Endothelial cell of umbilical vein (primary cell): ENCODE data around the gene PTGES. TPM values are rescaled to one million over a fixed set of nuclear protein-coding genes. Genes with fewer than 3 reads are reported as not detected.

Source experiments
- BruUV-seq: library from RNA; stranded (reverse); fragments of 400-500 nt; replicated peaks from 2 replicates; lab custom pipeline; 2021; lab: Mats Ljungman, UMichigan
- CTCF ChIA-PET: fragments of 300-600, 350-600 bp; sonication (Branson Sonifier 250); formaldehyde crosslinking; loops from one replicate; lab custom pipeline; 2021; ENCODE audit warnings: antibody characterized with exemption, inconsistent platforms; lab: Charles Lee
- POLR2A ChIA-PET: fragments of 300-600, 350-600 bp; sonication (Branson Sonifier 250); formaldehyde crosslinking; loops from one replicate; lab custom pipeline; 2021; ENCODE audit warnings: antibody characterized with exemption, inconsistent platforms; lab: Charles Lee
- DNase-seq: peaks from one replicate; pipeline ENCODE4 v3.0.0-alpha.2; 2011; ENCODE audit warnings: low read depth, low spot score
- FAIRE-seq: peaks from 2 replicates; lab custom pipeline; 2011; peaks lifted over from hg19 to GRCh38; lab: Jason Lieb, UNC
- H2AFZ ChIP-seq: 2 replicates; pipeline ENCODE4 v1.6.0; 2012; ENCODE audit warnings: low read depth, low read length, control low read depth, inconsistent platforms
- H3K27ac ChIP-seq: 2 replicates; pipeline ENCODE4 v1.5.1; 2011; ENCODE audit warnings: low read depth, mild to moderate bottlenecking, control low read depth, low read length, moderate library complexity; ENCODE audit not compliant: insufficient read depth
- H3K27me3 ChIP-seq, 2 experiments: 2 replicates each; pipeline versions ENCODE4 v1.6.0 to v1.6.1; 2011; ENCODE audit warnings: low read length in 2 of 2, mixed read lengths in 1 of 2; ENCODE audit not compliant: control insufficient read depth in 2 of 2, insufficient read depth in 2 of 2
- H3K36me3 ChIP-seq, 2 experiments: 2 replicates in 1 of 2; 3 replicates in 1 of 2; pipeline ENCODE4 v1.5.1; 2011; ENCODE audit warnings: low read length in 2 of 2, mild to moderate bottlenecking in 1 of 2, moderate library complexity in 1 of 2; ENCODE audit not compliant: control insufficient read depth in 2 of 2, insufficient read depth in 2 of 2; ENCODE audit errors: extremely low read depth in 1 of 2
- H3K4me1 ChIP-seq: 3 replicates; pipeline ENCODE4 v1.5.1; 2011; ENCODE audit warnings: mild to moderate bottlenecking, low read length; ENCODE audit not compliant: control insufficient read depth, insufficient read depth; ENCODE audit errors: extremely low read depth
- H3K4me2 ChIP-seq: 2 replicates; pipeline ENCODE4 v1.6.1; 2011; ENCODE audit warnings: low read length, control low read depth, mixed read lengths; ENCODE audit not compliant: insufficient read depth
- H3K4me3 ChIP-seq, 3 experiments: fragments of 200-600 bp in 1 of 3; sonication (generic), shearing (Covaris generic) in 1 of 3; replicated peaks in 1 of 3; 2 replicates each; pipeline ENCODE4 v1.5.1; 2011 to 2016; ENCODE audit warnings: control low read depth in 3 of 3, low read length in 3 of 3, mild to moderate bottlenecking in 2 of 3, inconsistent platforms in 1 of 3, low read depth in 1 of 3, moderate library complexity in 1 of 3; ENCODE audit not compliant: insufficient read depth in 1 of 3
- H3K79me2 ChIP-seq: 2 replicates; pipeline ENCODE4 v1.6.0; 2012; ENCODE audit warnings: low read length, inconsistent platforms; ENCODE audit not compliant: control insufficient read depth, insufficient read depth
- H3K9ac ChIP-seq: replicated peaks from 2 replicates; pipeline ENCODE3; 2011; ENCODE audit warnings: low read length, control low read depth; ENCODE audit not compliant: insufficient read depth; ENCODE audit errors: extremely low read depth
- H3K9me1 ChIP-seq: replicated peaks from 3 replicates; pipeline ENCODE4 v1.6.0; 2011; ENCODE audit warnings: mild to moderate bottlenecking, low read length; ENCODE audit not compliant: control insufficient read depth, insufficient read depth; ENCODE audit errors: extremely low read depth
- H3K9me3 ChIP-seq: replicated peaks from 2 replicates; pipeline ENCODE4 v1.5.1; 2012; ENCODE audit warnings: low read length, inconsistent platforms; ENCODE audit not compliant: control insufficient read depth, insufficient read depth
- H4K20me1 ChIP-seq: replicated peaks from 2 replicates; pipeline ENCODE3; 2011; ENCODE audit warnings: mild to moderate bottlenecking, low read length; ENCODE audit not compliant: control insufficient read depth, insufficient read depth; ENCODE audit errors: extremely low read depth
- EZH2 ChIP-seq: IDR thresholded peaks from 2 replicates; pipeline ENCODE4 v1.6.1; 2012; ENCODE audit warnings: borderline replicate concordance, low read depth, mild to moderate bottlenecking, moderate library complexity, low read length, inconsistent platforms; ENCODE audit not compliant: severe bottlenecking
- FOS ChIP-seq: IDR thresholded peaks from 2 replicates; pipeline ENCODE4 v1.6.1; 2011; ENCODE audit warnings: mild to moderate bottlenecking, low read length, moderate library complexity, borderline replicate concordance; ENCODE audit not compliant: insufficient read depth
- GATA2 ChIP-seq: IDR thresholded peaks from 2 replicates; pipeline ENCODE4 v1.7.0; 2011; ENCODE audit warnings: low read depth, mild to moderate bottlenecking, moderate library complexity, mixed read lengths, low read length; ENCODE audit not compliant: insufficient read length, insufficient read depth
- JUN ChIP-seq: IDR thresholded peaks from 2 replicates; pipeline ENCODE4 v1.6.1; 2011; ENCODE audit warnings: borderline replicate concordance, low read depth; ENCODE audit not compliant: insufficient read length, insufficient read depth
- MYC ChIP-seq: IDR thresholded peaks from one replicate; pipeline ENCODE4 v1.6.1; 2011; ENCODE audit warnings: mild to moderate bottlenecking, low read depth, low read length
- POLR2A ChIP-seq: IDR thresholded peaks from 2 replicates; pipeline ENCODE4 v1.6.1; 2012; ENCODE audit warnings: low read depth, mild to moderate bottlenecking, control low read depth, low read length
- POLR2AphosphoS5 ChIP-seq: IDR thresholded peaks from 2 replicates; pipeline ENCODE4 v1.6.1; 2012; ENCODE audit warnings: low read depth, mild to moderate bottlenecking, control low read depth, low read length, moderate library complexity; ENCODE audit not compliant: insufficient read depth
- dilution Hi-C: fragments of 300-500 bp; cut with MboI; formaldehyde crosslinking; loops from one replicate; pipeline ENCODE4 v1.15.0; 2019; ENCODE audit warnings: low sequenced_read_pairs; ENCODE audit not compliant: extremely low pct_ligation_motif_present
- intact Hi-C: fragments of 100-400 bp; cut with micrococcal nuclease; formaldehyde crosslinking; loops from one replicate; pipeline ENCODE4 v1.10.0; 2022
- polyA plus RNA-seq, 4 experiments: library from polyadenylated mRNA; depleted of rRNA in 3 of 4; stranded (reverse) in 3 of 4; unstranded in 1 of 4; fragments of >200 nt; gene quantifications; 2 replicates each; pipeline versions ENCODE4 v1.2.1 to v1.2.3, GENCODE V29; 2011 to 2012; ENCODE audit warnings: missing spikeins in 1 of 4
- total RNA-seq: library from RNA; stranded (reverse); gene quantifications from 2 replicates; pipeline ENCODE4 v1.2.3, GENCODE V29; 2021
- TF ChIP-seq, protein P1 (sequence below): IDR thresholded peaks from 2 replicates; pipeline ENCODE4 v1.6.1; 2011; ENCODE audit not compliant: insufficient read depth, insufficient read length
- TF ChIP-seq, protein P2 (sequence below), 2 donors: IDR thresholded peaks; 1 replicate in 1 of 2; 2 replicates in 1 of 2; pipeline ENCODE4 v1.5.1; 2011; ENCODE audit warnings: low read length in 2 of 2, mild to moderate bottlenecking in 2 of 2, moderate library complexity in 2 of 2, control low read depth in 1 of 2, inconsistent platforms in 1 of 2, low read depth in 1 of 2; ENCODE audit not compliant: insufficient read depth in 1 of 2; ENCODE audit errors: extremely low read depth in 1 of 2

Gene PTGES
- total and polyA plus RNA-seq, 2 donors (not counting 3 experiments of a cell fraction or from before 2014, with no cell fraction given) = not detected

DNA sequence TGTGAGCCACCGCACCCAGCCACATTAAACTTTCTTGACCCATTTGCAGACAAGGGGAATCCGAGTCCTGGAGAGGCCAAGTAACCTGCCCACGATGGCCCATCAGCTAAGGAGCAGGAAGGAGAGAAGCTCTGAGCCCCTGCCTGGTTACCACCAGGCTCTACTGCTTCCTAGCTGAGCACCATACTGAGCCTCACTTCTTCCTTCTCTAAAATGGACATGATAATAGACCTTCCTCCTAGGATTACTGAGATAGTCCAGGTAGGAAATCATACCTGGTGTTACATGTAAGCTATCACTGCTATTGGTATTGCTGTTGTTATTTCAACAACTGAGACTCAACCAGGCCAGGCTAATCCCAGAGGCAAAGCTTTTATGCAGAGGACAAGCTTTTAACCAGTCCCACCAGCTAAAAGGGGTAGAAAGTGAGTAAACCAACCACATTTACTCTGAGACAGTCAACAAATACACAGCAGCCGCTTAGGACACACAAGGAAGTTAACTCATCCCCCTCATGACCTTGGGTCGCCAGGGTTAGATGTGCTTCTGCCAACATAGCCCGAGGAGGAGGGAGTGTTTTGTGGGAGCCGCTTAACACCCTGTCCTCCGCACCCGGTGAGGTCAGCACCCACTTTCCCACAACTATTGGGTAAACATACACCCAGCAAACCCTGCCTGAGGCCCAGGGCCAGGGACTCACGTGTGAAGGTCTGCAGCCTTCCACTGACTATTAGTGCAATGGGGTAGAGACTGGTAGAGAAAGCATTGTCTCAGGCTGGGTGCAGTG, 20.6 kb upstream of the PTGES start:
- no peak overlapping the region for H2AFZ ChIP-seq
- CTCF ChIA-PET = interaction anchor here (1.0 to 2.1 kb wide), 4 partner anchors 9 to 47 kb away, joined by 3 to 8 read pairs (median 4); no protein-coding TSS in a partner anchor

DNA sequence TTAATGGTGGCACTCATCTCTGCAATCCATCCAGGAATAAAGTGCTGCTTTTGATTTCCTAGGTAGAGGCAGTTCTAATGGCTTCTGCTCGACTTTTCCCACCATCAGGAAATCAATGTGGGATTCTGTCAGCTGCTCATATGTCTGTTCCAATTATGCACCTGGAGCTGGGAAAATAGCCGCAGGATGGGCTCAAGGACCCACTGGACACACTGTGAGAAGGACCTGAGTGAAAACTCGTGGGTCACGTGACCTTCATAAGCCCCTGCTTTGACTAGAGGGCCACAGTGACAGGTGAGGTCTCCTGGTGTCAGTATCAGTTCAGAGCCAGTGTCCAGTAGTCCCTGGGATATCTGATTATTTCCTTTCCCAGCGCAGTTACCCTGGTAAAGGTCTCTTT, 17.9 kb upstream of the PTGES start:
- POLR2A ChIA-PET = no interaction called here
- intact Hi-C loops (no loop called here), dilution Hi-C loops (no loop called here)
- H3K9me1 ChIP-seq = no peaks in the 10 kb centered on the region
- H3K27me3 ChIP-seq = peaks cover 0 to 2% of the 10 kb centered on the region in 2 experiments
- TF ChIP-seq MYC = no peak
- no peak for TF ChIP-seq GATA2
- no peak for TF ChIP-seq POLR2A
- no peak for TF ChIP-seq JUN
- TF ChIP-seq, protein P1, sequence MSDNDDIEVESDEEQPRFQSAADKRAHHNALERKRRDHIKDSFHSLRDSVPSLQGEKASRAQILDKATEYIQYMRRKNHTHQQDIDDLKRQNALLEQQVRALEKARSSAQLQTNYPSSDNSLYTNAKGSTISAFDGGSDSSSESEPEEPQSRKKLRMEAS = no peak
- TF ChIP-seq POLR2AphosphoS5 = no peak
- TF ChIP-seq EZH2 = no peak
- TF ChIP-seq, protein P2, sequence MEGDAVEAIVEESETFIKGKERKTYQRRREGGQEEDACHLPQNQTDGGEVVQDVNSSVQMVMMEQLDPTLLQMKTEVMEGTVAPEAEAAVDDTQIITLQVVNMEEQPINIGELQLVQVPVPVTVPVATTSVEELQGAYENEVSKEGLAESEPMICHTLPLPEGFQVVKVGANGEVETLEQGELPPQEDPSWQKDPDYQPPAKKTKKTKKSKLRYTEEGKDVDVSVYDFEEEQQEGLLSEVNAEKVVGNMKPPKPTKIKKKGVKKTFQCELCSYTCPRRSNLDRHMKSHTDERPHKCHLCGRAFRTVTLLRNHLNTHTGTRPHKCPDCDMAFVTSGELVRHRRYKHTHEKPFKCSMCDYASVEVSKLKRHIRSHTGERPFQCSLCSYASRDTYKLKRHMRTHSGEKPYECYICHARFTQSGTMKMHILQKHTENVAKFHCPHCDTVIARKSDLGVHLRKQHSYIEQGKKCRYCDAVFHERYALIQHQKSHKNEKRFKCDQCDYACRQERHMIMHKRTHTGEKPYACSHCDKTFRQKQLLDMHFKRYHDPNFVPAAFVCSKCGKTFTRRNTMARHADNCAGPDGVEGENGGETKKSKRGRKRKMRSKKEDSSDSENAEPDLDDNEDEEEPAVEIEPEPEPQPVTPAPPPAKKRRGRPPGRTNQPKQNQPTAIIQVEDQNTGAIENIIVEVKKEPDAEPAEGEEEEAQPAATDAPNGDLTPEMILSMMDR (IDR thresholded peaks at IDR 0.05; ENCODE audit: extremely low read depth in 1 of 2, insufficient read depth in 1 of 2, low read depth in 1 of 2, low read length in 2 of 2) = no peak
- TF ChIP-seq FOS = no peak
- no peaks in the 10 kb centered on the region for H4K20me1 ChIP-seq
- no peaks in the 10 kb centered on the region for H3K4me1 ChIP-seq
- no TSS peak for BruUV-seq
- H3K36me3 ChIP-seq = no peaks in the 10 kb centered on the region
- H3K4me3 ChIP-seq = no peak overlapping the region
- no peak overlapping the region for H2AFZ ChIP-seq
- no peak overlapping the region for H3K4me2 ChIP-seq
- no peak overlapping the region for H3K27ac ChIP-seq
- DNase-seq = no peak
- H3K9ac ChIP-seq = no peak overlapping the region
- FAIRE-seq = no peak
- H3K79me2 ChIP-seq = no peaks in the 10 kb centered on the region
- CTCF ChIA-PET = interaction anchor here (0.6 kb wide), 1 partner anchor 14 kb away, joined by 3 read pairs; no protein-coding TSS in a partner anchor
- H3K9me3 ChIP-seq = no peaks in the 10 kb centered on the region

More for the DNA sequence above, 20.6 kb upstream of the PTGES start:
- no peak for DNase-seq
- H3K4me1 ChIP-seq = peaks cover 4% of the 10 kb centered on the region
- TF ChIP-seq MYC (no peak), FOS (peak; percentile 69), JUN (no peak), POLR2A (no peak)
- TF ChIP-seq, protein P1 = no peak
- H3K9me1 ChIP-seq = no peaks in the 10 kb centered on the region
- H3K36me3 ChIP-seq = no peaks in the 10 kb centered on the region
- no peak overlapping the region for H3K9ac ChIP-seq
- H3K79me2 ChIP-seq = no peaks in the 10 kb centered on the region
- H3K27me3 ChIP-seq = peaks cover 0 to 2% of the 10 kb centered on the region in 2 experiments
- no peak overlapping the region for H3K4me2 ChIP-seq
- dilution Hi-C loops = no loop called here
- no peaks in the 10 kb centered on the region for H3K9me3 ChIP-seq
- no peak overlapping the region for H3K27ac ChIP-seq
- no peaks in the 10 kb centered on the region for H4K20me1 ChIP-seq
- POLR2A ChIA-PET = no interaction called here
- intact Hi-C loops = no loop called here
- no peak for FAIRE-seq
- BruUV-seq = no TSS peak
- H3K4me3 ChIP-seq = no peak overlapping the region
